Renal cortical epithelial cell (primary cell): Measurements from ENCODE around the gene KCNAB3. TPM values are rescaled to one million over a fixed set of nuclear protein-coding genes. Genes with fewer than 3 reads are reported as not detected.
"Not testable (repeated sequence)": the region's sequence is repeated elsewhere in the genome, so short reads cannot be mapped to it uniquely, and the experiment has no call there.

Experiments
- DNase-seq: peaks from one replicate; pipeline ENCODE4 v3.0.0-alpha.2; 2011; ENCODE audit warnings: low read depth
- total RNA-seq: library from RNA; depleted of rRNA; stranded (reverse); fragments of >200 nt; gene quantifications from 2 replicates; pipeline ENCODE4 v1.2.3, GENCODE V29; 2014

The KCNAB3 gene
- total RNA-seq: 0.20 TPM in 1 of 2 replicates, not detected in the other

- peak; percentile 18 for DNase-seq
Observed at GRCh38 chr17:7929158-7930023, at the start of gene KCNAB3. Gene KCNAB3, minus strand, starts transcription at chr17:7929856. Its CDS starts 421 bp downstream, at chr17:7929435.

- no peak for DNase-seq
Observed at GRCh38 chr17:7977805-7978204, 48.1 kb upstream of the KCNAB3 start.

DNA sequence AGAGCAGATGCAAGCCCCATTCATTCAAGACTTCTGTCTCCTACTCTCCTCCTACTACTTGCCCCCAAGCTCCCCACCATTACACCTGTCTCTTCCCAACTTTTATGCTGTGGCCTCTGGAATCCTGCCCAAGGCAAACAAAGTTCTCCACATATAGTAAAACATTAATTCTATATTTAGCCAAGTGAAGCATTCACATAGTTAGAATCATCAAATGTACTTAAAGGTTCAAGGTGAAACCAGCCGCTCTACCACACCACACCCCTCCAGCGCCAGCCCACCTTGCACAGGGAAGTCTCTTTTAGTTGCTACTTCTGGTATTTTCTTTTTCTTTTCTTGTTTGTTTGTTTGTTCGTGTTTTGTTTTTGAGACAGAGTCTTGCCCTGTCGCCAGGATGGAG is 47.4 kb upstream of the KCNAB3 start:
- DNase-seq: no peak

GRCh38 chr17:7974638-7975131 is 45.0 kb upstream of the KCNAB3 start:
- no peak for DNase-seq

DNA sequence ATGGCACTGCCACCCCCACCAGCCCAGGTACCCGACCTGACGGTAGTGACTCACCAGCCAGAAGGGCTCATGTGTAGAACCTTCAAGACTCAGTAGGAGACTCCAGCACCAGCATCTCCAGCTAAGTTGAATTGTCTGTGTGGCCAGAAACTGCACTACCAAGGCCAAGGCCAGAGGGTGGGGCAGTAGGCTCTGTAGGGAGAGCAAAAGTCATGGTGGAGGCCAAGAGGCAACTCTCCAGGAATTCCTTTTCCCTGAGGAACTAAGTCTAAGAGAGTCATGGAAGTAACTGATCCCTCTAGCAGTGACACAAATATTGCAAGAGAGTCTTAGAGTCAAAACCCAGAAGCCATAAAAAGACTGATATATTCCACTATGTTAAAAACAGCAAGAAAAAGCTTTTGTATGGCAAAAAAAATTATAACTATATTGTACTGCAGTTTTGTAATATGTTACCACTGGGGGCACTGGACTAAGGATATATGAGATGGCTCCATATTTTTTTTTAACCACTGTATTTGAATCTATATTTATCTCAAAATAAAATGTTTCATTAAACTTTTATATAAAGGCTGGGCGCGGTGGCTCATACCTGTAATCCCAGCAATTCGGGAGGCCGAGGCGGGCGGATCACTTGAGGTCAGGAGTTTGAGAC is 42.6 kb upstream of the KCNAB3 start:
- DNase-seq: no peak

GRCh38 chr17:7971651-7972050 is 42.0 kb upstream of the KCNAB3 start:
- no peak for DNase-seq

DNA sequence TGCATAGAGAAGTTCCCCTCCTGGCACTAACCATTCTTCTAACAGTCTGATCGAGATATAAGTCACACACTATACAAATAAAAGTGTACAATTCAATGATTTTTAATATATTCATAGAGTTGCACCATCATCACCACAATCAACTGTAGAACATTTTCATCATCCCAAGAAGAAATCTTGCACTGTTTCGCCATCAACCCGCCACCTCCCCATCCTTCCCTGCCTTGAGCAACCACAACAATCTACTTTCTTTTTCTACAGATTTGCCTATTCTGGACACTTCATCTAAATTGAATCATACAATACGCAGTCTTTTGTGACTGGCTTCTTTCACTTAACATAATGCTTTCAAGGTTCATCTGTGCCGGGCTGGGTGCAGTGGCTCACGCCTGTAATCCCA is 39.8 kb upstream of the KCNAB3 start:
- no peak for DNase-seq

- DNase-seq: no peak
Observed at GRCh38 chr17:7967751-7968150, 38.1 kb upstream of the KCNAB3 start.

DNA sequence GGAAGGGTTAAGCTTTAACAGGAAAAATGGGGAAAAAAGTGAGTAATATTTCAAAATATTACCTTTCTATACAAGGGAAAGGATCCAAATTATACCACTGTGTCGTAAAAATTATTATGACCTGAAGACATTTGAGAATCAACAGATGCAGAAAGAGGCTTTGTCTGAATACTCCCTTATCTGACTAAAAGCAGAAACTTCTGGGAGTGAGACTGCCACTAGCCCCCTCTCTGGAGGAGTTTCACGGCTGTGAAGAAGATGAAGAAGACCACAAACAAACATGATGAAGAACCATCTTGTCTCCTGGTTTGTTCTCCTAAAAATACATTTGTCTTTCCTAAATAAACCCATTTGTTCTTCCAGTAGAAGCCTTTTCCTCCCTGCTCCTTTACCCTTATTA is 31.8 kb upstream of the KCNAB3 start:
- DNase-seq: no peak

- DNase-seq: peak; percentile 26
Observed at GRCh38 chr17:7959503-7960253, 30.0 kb upstream of the KCNAB3 start.

DNA sequence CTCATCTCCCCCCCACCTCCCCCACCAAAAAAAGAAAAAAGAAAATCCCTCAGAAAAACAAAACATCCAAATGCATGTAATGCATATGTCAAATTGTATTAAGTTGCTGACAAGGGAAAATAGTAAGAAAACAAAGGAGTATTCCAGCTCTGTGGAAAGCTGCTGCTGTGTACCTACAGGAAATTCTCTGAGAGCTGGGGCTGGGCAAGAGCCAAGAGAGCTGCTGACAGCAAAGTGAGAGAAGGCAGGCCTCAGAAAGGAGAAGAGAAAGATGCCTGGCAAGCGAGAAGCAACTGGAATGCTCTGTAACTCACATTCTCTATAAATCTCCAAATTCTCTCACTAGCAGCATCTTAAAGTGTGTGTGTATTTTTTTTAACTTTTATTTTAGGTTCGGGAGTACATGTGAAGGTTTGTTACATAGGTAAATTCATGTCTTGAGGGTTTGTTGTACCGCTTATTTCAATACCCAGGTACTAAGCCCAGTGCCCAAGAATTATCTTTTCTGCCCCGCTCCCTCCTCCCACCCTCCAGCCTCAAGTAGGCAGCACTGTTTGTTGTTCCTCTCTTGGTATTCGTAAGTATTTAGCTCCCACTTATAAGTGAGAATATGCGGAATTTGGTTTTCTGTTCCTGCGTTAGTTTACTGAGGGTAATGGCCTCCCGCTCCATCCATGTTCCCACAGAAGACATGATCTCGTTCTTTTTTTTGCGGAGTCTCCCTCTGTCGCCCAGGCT is 26.7 kb upstream of the KCNAB3 start:
- DNase-seq: no peak

GRCh38 chr17:7955414-7956227 is 26.0 kb upstream of the KCNAB3 start:
- no peak for DNase-seq

DNA sequence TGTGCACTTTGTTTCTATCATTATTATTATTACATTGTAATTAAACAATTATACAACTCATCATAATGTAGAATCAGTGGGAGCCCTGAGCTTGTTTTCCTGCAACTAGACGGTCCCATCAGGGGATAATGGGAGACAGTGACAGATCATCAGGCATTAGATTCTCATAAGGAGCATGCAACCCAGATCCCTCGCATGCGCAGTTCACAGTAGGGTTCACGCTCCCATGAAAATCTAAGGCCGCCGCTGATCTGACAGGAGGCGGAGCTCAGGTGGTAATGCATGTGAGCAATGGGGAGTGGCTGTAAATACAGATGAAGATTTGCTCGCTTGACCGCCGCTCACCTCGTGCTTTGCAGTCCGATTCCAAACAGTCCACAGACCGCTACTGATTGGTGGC is 23.6 kb upstream of the KCNAB3 start:
- not testable (repeated sequence) for DNase-seq

- DNase-seq: no peak
Observed at GRCh38 chr17:7951143-7951792, 21.6 kb upstream of the KCNAB3 start.

GRCh38 chr17:7950578-7950977 is 20.9 kb upstream of the KCNAB3 start:
- no peak for DNase-seq

- no peak for DNase-seq
Observed at GRCh38 chr17:7947651-7948050, 18.0 kb upstream of the KCNAB3 start.

DNA sequence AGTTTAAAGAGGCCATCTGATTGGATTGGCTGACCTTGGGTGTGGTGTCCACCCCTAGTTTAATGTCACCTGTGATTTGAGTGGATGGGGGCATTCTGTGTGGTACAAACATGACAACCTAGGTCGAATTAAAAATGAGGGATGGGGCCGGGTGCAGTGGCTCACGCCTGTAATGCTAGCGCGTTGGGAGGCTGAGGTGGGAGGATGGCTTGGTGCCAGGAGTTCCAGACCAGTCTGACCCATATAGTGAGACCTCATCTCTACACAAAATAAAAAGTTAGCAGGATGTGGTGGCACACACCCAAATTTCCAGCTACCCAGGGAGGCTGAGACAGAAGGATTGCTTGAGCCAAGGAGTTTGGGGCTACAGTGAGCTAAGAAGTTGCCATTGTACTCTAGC is 16.8 kb upstream of the KCNAB3 start:
- DNase-seq: no peak

DNA sequence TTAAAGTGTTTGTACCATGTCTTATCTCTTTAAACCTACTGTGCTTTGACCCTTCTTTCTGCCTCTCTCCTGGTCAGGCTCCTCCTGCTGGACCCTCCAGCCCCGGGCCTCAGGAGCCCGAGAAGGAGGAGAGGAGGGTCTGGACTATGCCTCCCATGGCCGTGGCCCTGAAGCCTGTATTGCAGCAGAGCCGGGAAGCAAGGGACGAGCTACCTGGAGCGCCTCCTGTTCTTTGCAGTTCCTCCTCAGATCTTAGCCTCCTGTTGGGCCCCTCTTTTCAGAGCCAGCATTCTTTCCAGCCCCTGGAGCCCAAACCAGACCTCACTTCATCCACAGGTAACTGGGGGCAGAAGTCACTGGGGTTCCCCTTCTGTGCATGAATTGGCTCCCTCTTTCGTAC is 16.0 kb upstream of the KCNAB3 start:
- no peak for DNase-seq

DNA sequence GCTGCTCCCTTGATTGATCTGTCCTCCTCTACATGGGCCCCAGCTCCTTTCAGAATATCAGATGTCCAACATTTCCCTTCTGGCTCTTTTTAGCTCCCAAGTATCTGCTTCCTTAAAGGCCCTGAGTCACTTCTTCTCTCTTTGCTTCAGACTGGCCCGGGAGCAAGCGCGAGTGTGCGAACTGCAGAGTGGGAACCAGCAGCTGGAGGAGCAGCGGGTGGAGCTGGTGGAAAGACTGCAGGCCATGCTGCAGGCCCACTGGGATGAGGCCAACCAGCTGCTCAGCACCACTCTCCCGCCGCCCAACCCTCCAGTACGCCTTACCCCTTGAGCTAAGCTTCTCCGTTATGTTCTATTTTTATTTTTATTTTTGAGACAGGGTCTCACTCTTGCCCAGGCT is 14.7 kb upstream of the KCNAB3 start:
- DNase-seq: no peak

DNA sequence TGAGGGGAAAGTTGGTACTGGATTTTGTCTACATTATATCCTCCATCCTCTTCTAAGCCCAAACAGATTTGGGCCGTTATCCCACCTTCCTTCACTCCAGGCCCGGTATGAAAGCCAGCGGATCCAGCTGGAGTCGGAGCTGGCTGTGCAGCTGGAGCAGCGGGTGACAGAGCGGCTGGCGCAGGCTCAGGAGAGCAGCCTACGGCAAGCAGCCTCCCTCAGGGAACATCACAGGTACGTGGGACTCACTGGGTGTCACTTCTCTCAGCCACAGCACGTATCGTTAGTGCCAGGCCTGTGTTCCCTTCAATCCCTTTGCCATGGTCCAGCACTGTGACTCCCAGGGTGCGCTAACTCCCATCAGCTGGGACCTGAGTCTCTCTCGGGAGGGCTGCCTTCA is 13.6 kb upstream of the KCNAB3 start:
- DNase-seq: no peak
